Hematopoietic multipotent progenitor cell treated with erythropoietin and hydrocortisone succinate and interleukin-3 and kit ligand, for 17 days (in vitro differentiated cells): Measurements from ENCODE around the gene THSD4.
"Not testable (repeated sequence)": the region's sequence is repeated elsewhere in the genome, so short reads cannot be mapped to it uniquely, and the experiment has no call there.

ENCODE experiments used
- DNase-seq: peaks from one replicate; pipeline ENCODE4 v3.0.0-alpha.2; 2015; ENCODE audit warnings: low spot score

Gene THSD4

DNA sequence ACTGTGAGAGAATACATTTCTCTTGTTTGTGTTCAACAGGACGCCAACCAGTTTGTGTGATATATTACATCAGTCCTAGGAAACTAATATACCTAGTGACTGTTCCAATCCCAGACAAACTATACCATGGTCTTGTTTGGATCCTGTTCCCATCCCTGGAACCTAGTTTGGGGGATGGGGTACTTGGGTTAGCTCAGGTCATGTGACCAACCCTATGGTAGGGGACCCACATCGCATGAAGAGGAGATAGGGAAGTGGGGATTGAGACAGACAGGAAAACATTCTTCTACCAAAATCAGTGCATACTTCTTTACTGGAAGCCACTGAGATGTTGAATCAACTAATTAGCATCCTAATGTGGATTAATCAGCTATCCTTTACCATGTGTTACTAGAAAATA, 146.1 kb downstream of the THSD4 start:
- no peak for DNase-seq

DNA sequence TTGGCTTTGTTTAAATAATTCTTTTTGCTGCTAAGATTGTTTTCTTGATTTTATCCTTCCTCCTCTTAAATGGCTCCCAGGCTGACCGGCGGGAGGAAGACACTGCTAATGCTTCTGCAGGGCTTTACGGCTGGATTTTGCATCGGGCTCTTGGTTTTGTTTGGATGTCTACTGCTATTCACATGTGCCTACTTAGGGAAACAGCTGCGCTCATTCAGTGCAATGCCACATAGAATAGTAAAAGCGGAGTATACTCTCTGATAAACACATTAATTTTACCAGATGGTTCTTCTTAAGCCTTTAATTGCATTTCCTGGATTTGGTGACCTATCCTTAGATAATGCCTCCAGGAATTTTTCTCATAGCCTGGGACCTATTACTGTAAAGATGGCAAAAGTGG, 146.6 kb downstream of the THSD4 start:
- no peak for DNase-seq

DNA sequence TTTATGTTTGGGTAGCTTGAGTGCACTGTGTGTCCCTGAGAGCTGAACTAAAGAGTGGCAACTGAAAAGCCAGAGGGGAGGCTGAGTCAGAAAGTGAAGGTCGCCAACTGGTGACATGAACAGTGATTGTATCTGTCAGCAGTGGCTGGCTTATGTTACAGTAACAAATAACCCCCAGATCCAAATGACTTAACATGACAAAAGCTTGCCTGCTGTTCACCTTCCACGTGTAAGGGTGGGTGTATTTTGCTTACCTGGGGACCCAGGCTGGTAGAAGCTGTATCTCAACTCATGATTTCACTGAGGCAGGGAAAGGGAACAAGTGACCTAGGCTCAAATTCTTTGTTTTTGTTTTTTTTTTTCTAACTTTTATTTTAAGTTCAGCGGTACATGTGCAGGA, 147.3 kb downstream of the THSD4 start:
- no peak for DNase-seq

DNA sequence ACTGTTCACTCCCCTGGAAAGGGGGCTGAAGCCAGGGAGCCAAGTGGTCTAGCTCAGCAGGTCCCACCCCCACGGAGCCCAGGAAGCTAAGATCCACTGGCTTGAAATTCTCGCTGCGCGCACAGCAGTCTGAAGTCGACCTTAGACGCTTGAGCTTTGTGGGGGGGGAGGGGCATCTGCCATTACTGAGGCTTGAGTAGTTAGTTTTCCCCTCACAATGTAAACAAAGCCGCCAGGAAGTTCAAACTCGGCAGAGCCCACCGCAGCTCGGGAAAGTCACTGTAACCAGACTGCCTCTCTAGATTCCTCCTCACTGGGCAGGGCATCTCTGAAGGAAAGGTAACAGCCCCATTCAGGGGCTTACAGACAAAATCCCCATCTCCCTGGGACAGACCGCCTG, 150.3 kb downstream of the THSD4 start:
- DNase-seq = not testable (repeated sequence)

DNA sequence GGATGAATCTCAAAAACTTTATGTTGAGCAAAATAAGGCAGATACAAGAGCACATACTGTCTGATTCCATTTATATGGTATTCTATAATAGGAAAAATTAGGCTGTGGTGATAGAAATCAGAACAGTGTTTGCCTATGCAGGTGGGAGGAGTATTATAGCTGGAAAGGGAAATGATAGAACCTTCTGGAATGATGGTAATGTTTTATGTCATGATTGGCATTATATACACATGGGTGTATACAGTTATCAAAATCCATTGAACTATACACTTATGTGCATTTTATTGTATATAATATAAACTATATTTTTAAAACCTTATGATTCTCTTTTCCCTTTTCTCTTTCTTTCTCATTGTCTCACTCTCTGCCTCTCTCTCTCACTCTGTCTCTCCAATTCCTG, 156.1 kb downstream of the THSD4 start:
- no peak for DNase-seq

DNA sequence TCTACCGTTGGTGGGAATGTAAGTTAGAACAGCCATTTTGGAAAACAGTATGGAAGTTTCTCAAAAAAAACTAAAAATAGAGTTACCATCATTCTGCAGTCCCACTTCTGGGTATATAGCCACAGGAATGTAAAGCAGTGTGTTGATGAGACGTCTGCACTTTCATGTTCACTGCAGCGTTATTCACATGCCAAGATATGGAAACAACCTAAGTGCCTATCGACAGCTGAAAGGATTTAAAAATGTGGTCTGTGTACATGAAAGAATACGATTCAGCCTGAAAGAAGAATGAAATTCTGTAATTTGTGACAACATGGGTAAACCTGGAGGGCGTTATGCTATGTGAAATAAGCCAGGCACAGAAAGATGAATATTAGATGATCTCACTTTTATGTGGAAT, 157.7 kb downstream of the THSD4 start:
- no peak for DNase-seq

DNA sequence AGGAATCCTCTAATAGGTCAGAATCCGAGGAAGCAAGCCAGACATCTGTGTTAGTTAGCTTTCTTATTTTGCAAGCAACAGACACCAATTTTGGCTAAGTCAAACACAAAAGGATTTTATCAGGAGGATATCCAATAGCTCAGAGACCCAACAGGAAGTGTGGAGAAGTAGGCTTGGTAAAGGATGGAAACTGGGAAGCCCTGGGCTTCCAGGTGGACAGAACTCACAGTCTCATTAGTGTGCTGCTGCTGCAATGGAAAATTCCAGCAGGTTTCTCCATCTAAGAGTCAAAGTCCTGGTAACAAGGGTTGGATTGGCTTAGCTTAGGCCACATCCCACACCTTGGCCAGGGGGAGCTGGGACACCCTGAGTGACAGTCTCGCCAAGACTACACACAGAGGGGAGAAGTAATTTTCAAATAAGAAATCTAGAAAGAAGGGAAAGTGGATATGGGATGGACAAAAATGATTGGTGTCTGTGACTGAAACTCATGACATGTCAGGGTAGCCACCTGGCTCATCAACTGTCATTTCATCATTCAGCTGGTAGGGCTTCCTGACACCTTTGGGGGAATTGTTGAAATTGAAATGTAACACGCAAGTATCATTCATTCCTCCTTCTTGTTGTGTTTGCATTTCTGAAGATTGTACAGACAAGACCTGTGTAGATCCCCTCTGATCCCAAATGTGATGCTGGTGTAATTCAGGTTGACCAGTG, 158.6 kb downstream of the THSD4 start:
- DNase-seq = no peak

DNA sequence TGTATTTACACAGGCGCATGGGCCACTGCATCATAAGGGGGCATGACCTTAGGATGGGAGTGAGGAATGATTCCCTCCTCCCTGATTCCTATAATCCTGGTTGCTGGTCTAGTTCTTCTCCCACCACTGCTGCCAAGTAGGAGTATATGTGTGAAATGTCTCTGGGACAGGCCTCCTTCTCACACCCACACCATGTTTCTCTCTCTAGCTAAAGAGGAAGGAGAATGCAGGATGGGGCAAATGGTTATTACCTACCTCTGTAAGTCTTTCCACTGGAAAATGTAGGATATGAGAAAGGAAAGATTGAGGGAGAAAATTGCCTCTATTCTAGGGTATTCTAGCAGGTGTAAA, 159.2 kb downstream of the THSD4 start:
- no peak for DNase-seq

DNA sequence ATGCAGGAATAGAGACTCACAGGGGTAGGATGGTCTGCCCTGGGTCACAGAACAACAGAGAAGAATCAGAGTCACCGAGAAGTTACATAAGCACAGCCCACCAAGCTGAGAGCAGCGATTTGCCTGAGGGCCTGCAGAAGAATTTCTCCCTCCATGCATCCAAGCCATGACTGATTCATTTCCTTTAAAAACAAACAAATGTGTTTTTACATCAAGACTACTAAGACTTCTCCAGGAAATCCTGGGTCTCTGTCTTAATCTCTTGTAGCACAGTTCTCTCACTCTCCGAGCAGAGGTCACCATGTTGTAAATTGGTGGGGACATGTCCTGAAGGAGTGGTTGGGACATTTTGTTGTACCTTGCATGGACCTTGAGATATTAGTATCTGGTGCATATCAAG, 159.8 kb downstream of the THSD4 start:
- DNase-seq = no peak

DNA sequence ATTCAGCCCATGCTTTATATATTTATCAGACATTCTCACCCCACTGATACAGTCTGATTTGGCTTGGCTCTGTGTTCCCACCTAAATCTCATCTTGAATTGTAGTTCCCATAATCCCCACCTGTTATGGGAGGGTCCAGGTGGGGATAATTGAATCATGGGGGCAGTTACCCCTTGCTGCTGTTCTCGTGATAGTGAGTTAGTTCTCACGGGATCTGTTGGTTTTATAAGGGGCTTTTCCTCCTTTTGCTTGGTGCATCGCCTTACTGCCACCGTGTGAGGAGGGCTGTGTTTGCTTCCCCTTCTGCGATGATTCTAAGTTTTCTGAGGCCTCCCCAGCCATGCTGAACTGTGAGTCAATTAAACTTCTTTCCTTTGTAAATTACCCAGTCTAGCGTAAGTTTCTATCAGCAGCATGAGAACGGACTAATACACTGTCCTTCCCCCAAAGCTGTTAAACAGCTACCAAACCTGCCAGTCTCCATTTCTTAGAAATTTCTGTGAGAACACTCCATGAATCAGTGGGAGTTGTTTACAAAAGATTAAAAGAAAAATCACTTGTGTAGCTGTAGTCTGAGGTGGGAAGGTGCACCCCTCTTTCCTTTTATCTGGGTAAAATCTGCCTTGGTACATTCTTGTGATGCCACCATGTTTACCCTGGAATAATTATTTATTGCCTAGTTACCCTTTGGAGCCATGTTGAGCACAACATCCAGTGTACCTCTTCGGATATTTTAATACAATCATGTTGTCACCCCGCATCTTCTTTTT, 160.5 kb downstream of the THSD4 start:
- no peak for DNase-seq

DNA sequence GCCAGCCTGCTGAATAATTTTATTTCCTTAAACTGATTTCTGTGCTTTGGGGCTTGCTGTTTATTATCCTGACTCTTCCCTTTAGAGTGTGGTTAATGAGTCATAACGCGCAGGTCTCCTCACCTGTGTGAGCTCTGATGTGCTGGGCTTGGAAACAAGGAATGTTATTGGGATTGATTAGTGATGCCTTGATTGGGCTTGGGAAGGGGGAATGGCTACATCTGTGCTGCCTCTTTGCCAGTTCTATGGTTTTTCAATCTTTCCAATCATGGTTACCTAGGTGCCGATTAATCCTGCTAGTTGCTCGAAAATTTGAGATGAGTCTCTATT, 161.0 kb downstream of the THSD4 start:
- no peak for DNase-seq

DNA sequence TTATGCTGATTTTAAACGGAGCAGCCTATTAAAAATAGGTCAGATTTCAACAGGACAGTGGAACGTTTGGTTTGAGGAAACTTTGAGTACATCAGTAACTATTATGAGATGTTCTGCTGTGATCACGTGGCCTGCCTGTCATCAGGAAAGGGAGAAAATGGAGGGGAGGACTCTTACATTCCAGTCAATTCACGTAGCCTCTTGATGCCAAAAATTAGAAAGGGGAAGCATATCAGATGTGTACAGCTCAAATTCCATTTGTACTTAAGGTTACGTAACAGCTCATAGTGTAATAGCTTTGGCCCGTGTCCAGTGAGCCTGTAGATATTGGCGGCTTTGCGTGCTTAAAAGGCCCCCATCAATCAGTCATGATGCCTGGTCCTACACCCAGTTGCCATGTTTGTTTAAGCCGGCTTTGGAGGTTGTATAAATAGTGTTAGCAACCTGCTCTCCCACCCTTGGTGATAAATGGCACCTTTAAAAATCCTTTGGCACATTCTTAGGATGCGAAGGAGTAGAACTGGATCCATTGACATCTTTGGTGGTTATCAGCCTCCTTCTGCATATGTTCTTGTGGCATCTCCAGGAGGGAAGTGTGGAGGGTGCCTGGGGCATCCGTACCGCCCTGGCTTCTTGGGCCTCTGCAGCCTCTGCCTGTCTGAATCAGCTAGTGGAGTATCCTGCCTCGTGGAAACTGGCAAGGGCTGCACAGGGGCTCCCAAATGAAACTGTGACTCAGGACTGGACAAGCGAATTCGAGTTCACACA, 163.9 kb downstream of the THSD4 start:
- DNase-seq = no peak

DNA sequence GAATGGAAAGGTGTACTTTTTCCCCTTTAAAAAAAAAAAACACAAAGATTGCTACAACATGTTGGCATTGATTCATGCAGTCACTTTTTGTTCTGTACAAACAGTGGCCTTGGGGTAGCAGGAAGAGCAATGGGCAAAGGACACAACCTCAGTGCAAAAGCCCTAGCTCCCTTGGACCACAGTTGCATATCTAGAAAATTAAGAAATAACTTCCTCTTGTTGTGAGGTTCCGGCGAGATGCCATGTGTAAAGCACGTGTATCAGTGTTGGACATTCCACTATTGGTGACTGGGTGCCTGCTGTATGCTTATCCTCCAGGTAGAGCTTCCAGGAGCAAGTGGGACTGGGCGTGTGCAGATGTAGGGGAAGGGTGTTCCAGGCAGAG, 164.5 kb downstream of the THSD4 start:
- no peak for DNase-seq

DNA sequence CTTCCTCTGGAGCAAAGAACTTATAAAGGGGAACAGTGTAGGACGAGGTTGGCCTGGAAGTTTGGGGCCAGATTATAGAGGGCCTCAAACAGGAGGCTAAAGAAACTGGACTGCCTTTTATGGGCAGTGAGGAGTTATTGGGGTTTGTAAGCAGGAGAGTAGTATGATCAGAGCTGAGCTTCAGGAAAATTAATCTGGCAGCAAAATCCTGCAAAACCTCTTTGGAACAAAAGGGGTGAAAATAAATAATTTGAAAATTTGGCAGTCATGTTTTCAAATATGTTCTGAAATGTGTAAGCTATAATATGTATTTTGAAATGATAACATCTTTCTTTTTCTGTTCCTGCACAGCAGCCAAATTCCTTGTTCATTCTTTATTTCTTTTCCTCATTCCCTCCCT, 164.9 kb downstream of the THSD4 start:
- no peak for DNase-seq

DNA sequence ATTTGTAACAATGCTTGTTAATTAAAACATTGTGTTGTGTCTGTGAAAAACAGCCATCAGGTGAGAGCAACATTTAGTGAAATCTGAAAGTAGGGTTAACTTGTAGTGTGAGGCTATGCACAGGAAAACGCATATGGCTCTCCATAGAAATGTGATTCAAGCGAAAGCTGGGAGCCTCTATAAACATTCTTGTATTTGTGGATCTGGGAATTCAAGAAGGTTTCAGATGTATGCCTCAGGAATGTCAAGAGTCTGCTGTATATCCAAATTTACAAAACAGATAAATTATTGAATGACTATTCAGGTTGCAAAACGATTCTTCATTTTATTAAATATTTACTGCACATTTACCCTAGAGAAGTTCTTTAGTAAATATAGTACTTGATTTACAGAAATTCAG, 166.0 kb downstream of the THSD4 start:
- DNase-seq = no peak

DNA sequence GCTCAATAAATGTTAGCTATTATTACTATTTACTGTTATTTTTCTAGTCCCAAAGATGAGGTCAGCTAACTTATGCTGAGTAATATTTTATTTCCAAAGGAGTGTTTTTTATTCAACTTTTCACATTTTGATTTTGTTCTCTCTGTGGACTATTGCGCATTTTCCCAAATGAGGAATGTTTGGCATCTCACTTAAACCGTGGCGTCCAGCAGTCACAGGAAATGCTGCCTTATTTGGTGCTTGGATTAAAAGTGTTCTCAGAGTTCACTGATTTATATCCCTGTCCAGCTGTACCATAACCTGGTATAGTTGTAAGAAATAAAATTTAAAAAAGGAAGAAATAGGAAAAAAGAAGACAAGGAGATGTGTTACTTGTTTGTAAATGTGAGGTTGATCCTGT, 166.8 kb downstream of the THSD4 start:
- no peak for DNase-seq

DNA sequence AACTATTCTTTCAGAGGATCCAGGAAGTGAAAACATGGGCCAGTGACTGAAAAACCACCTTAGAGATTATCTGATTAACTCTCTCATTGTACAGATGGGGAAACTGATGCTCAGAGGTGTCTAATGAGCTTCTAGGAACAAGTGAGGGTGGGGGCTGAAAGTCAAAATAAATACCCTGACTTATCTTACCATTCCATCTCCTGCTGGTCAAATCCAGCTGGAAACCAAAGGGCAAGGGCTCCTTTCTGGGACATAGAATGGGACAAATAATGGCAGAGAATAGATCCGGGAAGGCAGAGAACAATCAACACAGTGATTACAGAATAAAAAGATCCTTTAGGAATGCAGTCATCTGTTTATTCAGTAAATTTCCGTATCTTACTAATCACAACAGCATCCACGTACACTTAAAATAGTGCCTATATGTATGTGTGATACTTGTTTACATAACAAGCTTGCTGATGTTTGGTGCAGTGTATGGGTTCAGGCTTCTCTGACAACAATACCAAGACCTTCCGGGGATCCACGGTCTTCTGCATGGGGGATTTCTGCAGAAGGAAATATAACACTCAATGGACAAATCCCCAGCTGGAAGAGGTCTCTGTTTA, 173.2 kb downstream of the THSD4 start:
- DNase-seq = no peak

DNA sequence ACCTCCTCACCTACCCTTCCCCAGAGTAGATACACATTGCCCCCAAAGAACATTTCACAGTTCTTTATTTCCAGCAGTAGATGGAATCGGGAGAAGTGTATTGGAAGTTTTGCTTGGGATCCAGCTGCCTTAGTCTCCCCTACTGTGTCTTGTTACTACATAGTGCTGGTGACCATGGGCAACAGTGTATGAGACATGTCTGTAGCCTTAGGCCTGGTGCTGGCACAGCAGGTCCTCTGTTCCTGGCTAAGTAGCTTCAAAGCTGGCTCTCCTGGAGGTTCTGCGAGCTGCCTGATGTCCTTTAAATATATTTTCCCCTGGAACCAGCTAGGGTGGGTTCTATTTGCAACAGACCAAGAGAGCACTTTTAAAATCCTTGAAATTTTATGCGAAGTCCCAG, 174.7 kb downstream of the THSD4 start:
- no peak for DNase-seq

DNA sequence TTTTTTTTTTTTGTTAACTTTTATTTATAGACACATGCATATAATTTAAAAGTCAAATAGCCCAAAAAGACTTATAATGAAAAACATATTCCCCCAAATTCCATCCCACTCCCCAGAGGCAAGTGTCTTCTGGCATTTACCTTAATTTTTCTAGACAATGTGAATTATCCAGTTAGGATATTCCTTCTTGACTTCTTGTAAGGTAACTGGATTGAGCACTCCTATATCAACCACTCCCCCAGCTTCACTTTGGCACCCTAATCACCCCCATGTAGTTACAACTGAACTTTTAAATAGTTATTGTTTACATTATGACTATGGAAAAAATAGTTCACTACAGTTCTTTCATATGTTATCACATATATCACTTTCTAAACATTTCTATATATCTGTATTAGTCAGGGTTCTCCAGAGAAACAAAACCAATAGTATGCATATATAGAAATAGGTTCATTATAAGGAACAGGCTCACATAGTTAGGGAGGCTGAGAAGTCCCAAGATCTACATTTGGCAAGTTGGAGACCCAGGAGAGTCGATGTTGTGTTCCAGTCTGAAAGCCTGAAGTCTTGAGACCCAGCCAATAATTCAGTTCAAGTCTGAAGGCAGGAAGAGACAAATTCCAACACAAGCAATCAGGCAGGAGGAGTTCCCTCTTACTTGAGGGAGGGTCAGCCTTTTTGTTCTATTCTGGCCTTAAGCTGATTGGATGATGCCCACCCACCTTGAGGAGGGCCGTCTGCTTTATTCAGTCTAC, 175.8 kb downstream of the THSD4 start:
- DNase-seq = no peak

DNA sequence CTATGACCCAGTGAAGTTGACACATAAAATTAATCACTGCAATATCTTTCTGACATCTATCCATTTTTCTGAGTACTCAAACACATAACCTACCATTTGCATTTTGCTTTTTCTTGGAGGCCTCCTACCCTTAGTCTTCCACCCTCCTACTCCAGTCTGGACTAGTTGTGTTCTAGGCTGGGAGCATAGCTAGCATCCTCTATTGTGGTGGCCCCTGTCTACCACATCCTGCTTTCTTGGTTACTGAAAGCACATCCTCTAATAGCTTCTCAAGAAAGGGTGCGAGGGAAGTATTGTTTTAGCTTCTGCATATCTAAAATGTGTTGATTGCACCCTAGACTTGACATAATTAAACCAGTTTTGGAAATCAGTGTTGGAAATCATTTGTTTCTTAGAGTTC, 176.5 kb downstream of the THSD4 start:
- no peak for DNase-seq

DNA sequence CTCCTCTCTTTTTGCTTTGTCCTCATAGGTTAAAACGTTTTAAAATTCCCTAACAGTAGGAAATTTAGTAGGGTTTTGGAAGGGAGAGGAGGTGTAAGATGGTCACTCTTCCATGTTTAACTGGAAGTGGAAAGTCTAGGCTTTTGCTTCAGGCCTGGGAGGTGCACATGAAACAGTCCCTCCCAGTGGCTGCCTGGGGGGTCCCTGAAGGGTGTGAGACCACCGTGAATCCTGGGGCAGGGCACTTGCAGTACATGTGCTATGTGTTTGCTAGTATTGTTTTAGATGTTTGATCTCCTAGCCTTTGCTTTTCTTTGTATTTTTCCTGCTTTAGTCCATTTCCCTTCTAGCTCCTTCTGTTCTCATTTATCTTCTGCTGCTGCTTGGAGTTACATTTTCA, 178.5 kb downstream of the THSD4 start:
- DNase-seq = no peak

DNA sequence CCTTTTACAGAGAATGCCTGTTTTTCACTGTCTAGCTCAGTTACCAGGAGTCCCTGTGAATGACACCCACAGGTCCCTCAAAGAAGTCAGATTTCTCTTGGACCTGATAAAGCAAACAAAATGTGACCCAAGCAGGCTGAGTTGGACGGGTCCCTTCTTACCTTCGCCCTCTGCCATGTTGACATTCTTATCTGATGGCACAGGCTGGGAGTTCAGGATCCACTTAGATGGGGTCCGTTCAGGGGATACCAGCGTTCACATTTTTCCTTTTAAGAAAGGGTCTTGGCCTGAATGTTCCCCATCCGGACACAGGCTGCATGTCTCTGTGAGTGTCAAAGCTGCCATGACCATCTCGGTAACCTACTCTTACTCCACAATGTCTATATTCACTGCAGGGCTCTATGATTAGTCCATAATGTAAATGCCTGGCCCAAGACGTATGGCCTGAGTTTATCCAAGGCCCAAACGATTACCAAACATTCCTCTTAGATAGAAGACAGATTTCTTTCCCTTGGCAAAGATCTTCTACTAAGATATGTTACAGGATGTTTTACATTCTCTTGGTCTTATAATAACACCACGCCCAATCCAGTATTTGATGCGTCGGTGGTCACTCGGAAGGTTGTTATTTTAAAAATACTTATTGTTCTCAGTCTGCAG, 179.1 kb downstream of the THSD4 start:
- no peak for DNase-seq
